Measurements from ENCODE around the gene RABEP1. TPM values are rescaled to one million over a fixed set of nuclear protein-coding genes. Genes with fewer than 3 reads are reported as not detected.
A peak's percentile ranks its signal among the peaks of the same experiment; 100 is the strongest.

The RABEP1 gene
- total and polyA plus RNA-seq, 4 donors, result 14.9 to 38.2 (median 25.1) TPM

DNA sequence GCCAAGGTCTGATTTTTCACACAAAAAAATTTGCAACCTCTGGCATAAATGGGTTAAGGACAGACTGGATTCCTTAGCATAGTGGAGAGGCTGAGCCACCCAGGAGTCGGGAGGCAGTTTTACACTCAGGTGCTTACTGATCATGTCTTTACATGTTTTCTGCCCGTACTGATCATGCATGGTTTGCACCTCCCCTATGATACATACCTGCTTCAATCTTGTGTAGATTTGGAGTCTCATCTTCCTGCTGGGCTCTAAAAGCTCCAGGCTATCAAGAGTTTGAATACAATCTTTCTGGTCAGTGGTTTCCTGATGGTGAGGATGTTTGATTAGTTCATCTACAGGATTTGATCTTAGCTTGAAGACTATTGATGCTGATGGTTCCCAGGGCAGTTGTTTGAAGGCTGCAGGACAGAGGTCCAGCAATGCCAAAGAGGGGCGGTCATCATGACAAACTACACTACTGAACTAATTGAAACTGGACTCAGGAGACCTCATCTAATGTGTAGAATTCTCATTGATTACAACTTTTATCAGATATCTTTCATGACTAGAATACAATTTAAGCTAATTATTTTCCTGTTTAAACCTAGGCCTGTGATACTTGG is 150.0 kb downstream of the RABEP1 start:
- no peaks in the 10 kb centered on the region for H3K27me3 ChIP-seq (ENCODE audit: control insufficient read depth in 3 of 3, insufficient read depth in 3 of 3, low read length in 2 of 3)
- TF ChIP-seq, protein P1, sequence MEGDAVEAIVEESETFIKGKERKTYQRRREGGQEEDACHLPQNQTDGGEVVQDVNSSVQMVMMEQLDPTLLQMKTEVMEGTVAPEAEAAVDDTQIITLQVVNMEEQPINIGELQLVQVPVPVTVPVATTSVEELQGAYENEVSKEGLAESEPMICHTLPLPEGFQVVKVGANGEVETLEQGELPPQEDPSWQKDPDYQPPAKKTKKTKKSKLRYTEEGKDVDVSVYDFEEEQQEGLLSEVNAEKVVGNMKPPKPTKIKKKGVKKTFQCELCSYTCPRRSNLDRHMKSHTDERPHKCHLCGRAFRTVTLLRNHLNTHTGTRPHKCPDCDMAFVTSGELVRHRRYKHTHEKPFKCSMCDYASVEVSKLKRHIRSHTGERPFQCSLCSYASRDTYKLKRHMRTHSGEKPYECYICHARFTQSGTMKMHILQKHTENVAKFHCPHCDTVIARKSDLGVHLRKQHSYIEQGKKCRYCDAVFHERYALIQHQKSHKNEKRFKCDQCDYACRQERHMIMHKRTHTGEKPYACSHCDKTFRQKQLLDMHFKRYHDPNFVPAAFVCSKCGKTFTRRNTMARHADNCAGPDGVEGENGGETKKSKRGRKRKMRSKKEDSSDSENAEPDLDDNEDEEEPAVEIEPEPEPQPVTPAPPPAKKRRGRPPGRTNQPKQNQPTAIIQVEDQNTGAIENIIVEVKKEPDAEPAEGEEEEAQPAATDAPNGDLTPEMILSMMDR (IDR thresholded peaks at IDR 0.05; ENCODE audit: control extremely low read depth, extremely low read depth), result no peak
- H3K27ac ChIP-seq (ENCODE audit: low read depth in 1 of 2, low read length in 1 of 2), result no peak overlapping the region
- no peak for DNase-seq
- peaks cover 0 to 2% (median 0%) of the 10 kb centered on the region in 5 donors for H3K4me1 ChIP-seq (ENCODE audit: control insufficient read depth in 5 of 5, insufficient read depth in 5 of 5, low read length in 5 of 5)
- no peak for ATAC-seq (ENCODE audit: insufficient read depth, low FRiP score)
- H3K4me3 ChIP-seq, result no peak overlapping the region
- peaks cover 0 to 3% (median 0%) of the 10 kb centered on the region in 4 donors for H3K9me3 ChIP-seq (ENCODE audit: control insufficient read depth in 4 of 4, insufficient read depth in 3 of 4, low read length in 3 of 4)
- H3K9ac ChIP-seq (ENCODE audit: insufficient read depth in 1 of 2, low read length in 2 of 2), result no peak overlapping the region
- H3K36me3 ChIP-seq (ENCODE audit: control insufficient read depth in 4 of 4, insufficient read depth in 4 of 4, low read length in 4 of 4), result peaks cover 42 to 59% (median 48%) of the 10 kb centered on the region in 4 donors
- WGBS, 2 donors, result 74 to 87% methylated on average over 3 of the region's 3 CpGs

GRCh38 chr17:5434984-5435383 is 152.9 kb downstream of the RABEP1 start:
- peak overlapping the region in 1 of 2 donors; percentile 4 for H3K27ac ChIP-seq (ENCODE audit: low read depth in 1 of 2, low read length in 1 of 2)
- TF ChIP-seq, protein P1 (IDR thresholded peaks at IDR 0.05; ENCODE audit: control extremely low read depth, extremely low read depth), result no peak
- H3K4me3 ChIP-seq, result no peak overlapping the region
- no peak overlapping the region for H3K9ac ChIP-seq (ENCODE audit: insufficient read depth in 1 of 2, low read length in 2 of 2)
- DNase-seq (no peak), ATAC-seq (ENCODE audit: insufficient read depth, low FRiP score) (no peak)
- H3K36me3 ChIP-seq (ENCODE audit: control insufficient read depth in 4 of 4, insufficient read depth in 4 of 4, low read length in 4 of 4), result peaks cover 30 to 44% (median 35%) of the 10 kb centered on the region in 4 donors
- no peaks in the 10 kb centered on the region for H3K27me3 ChIP-seq (ENCODE audit: control insufficient read depth in 3 of 3, insufficient read depth in 3 of 3, low read length in 2 of 3)
- H3K9me3 ChIP-seq (ENCODE audit: control insufficient read depth in 4 of 4, insufficient read depth in 3 of 4, low read length in 3 of 4), result peaks cover 0 to 3% (median 0%) of the 10 kb centered on the region in 4 donors
- WGBS, 2 donors, result 93 to 94% methylated on average over 2 of the region's 2 CpGs
- peaks cover 0 to 9% (median 6%) of the 10 kb centered on the region in 5 donors for H3K4me1 ChIP-seq (ENCODE audit: control insufficient read depth in 5 of 5, insufficient read depth in 5 of 5, low read length in 5 of 5)

Other genes starting within 250 kb of the RABEP1 start
- 1 to 10 TPM in 1 of 2 donors, under 1 TPM in 1; 0.54 to 1.3 TPM for gene SLC52A1, start 246.9 kb upstream of the RABEP1 start, total RNA-seq
- gene SLC52A1, start 246.9 kb upstream of the RABEP1 start, polyA plus RNA-seq, result under 1 TPM; 0.47 to 0.71 TPM
- gene ZFP3, start 203.8 kb upstream of the RABEP1 start, total RNA-seq, result 1 to 10 TPM; 4.8 to 7.3 TPM
- gene ZFP3, start 203.8 kb upstream of the RABEP1 start, polyA plus RNA-seq, result 1 to 10 TPM; 2.3 to 2.6 TPM
- gene ZNF232, start 170.4 kb upstream of the RABEP1 start, total RNA-seq, result 10 to 100 TPM in 1 of 2 donors, 1 to 10 TPM in 1; 9.6 to 14.1 TPM
- 1 to 10 TPM; 6.8 to 9.4 TPM for gene ZNF232, start 170.4 kb upstream of the RABEP1 start, polyA plus RNA-seq
- under 1 TPM; 0.31 to 0.46 TPM for gene USP6, start 166.3 kb upstream of the RABEP1 start, total RNA-seq
- under 1 TPM; 0.05 to 0.10 TPM for gene USP6, start 166.3 kb upstream of the RABEP1 start, polyA plus RNA-seq
- 10 to 100 TPM in 1 of 2 donors, 1 to 10 TPM in 1; 7.9 to 14.4 TPM for gene ZNF594, start 90.4 kb upstream of the RABEP1 start, total RNA-seq
- 1 to 10 TPM; 1.6 to 2.1 TPM for gene ZNF594, start 90.4 kb upstream of the RABEP1 start, polyA plus RNA-seq
- 10 to 100 TPM in 1 of 2 donors, 1 to 10 TPM in 1; 2.3 to 18.6 TPM for gene SCIMP, start 47.4 kb upstream of the RABEP1 start, total RNA-seq
- 10 to 100 TPM in 1 of 2 donors, 1 to 10 TPM in 1; 3.8 to 22.2 TPM for gene SCIMP, start 47.4 kb upstream of the RABEP1 start, polyA plus RNA-seq
- 10 to 100 TPM; 30.0 to 66.0 TPM for gene NUP88, start 137.4 kb downstream of the RABEP1 start, total RNA-seq
- 10 to 100 TPM; 43.7 to 76.4 TPM for gene NUP88, start 137.4 kb downstream of the RABEP1 start, polyA plus RNA-seq
- 10 to 100 TPM; 30.3 to 75.6 TPM for gene RPAIN, start 137.9 kb downstream of the RABEP1 start, total RNA-seq
- gene RPAIN, start 137.9 kb downstream of the RABEP1 start, polyA plus RNA-seq, result 10 to 100 TPM; 31.0 to 47.5 TPM
- gene C1QBP, start 156.9 kb downstream of the RABEP1 start, total RNA-seq, result 100 to 1,000 TPM in 1 of 2 donors, 10 to 100 TPM in 1; 60.6 to 129 TPM
- gene C1QBP, start 156.9 kb downstream of the RABEP1 start, polyA plus RNA-seq, result 100 to 1,000 TPM; 123 to 158 TPM
- gene DHX33, start 186.7 kb downstream of the RABEP1 start, total RNA-seq, result 10 to 100 TPM; 11.6 to 13.4 TPM
- 1 to 10 TPM; 4.7 to 7.4 TPM for gene DHX33, start 186.7 kb downstream of the RABEP1 start, polyA plus RNA-seq
- gene DERL2, start 203.9 kb downstream of the RABEP1 start, total RNA-seq, result 10 to 100 TPM; 39.3 to 67.8 TPM
- gene DERL2, start 203.9 kb downstream of the RABEP1 start, polyA plus RNA-seq, result 100 to 1,000 TPM in 1 of 2 donors, 10 to 100 TPM in 1; 57.9 to 104 TPM
- gene MIS12, start 204.3 kb downstream of the RABEP1 start, total RNA-seq, result 10 to 100 TPM; 14.1 to 16.3 TPM
- gene MIS12, start 204.3 kb downstream of the RABEP1 start, polyA plus RNA-seq, result 10 to 100 TPM; 14.4 to 16.0 TPM